Neuronal stem cell (in vitro differentiated cells): Measurements from ENCODE around the gene VSTM2L.
A peak's percentile ranks its signal among the peaks of the same experiment; 100 is the strongest.

Experiments used
- DNase-seq: peaks from one replicate; pipeline ENCODE4 v3.0.0-alpha.2; 2013; ENCODE audit warnings: low spot score
- H2AFZ ChIP-seq: one replicate; pipeline ENCODE4 v1.6.1; 2013; ENCODE audit warnings: mild to moderate bottlenecking, low read length, inconsistent platforms
- H2AK5ac ChIP-seq: 2 replicates; pipeline ENCODE4 v1.6.1; 2013; ENCODE audit warnings: low read depth, mild to moderate bottlenecking, inconsistent platforms, low read length, moderate library complexity, mixed read lengths
- H2BK120ac ChIP-seq: 2 replicates; pipeline ENCODE4 v1.6.1; 2013; ENCODE audit warnings: low read depth, mild to moderate bottlenecking, inconsistent platforms, low read length, moderate library complexity, mixed read lengths
- H2BK12ac ChIP-seq: one replicate; pipeline ENCODE4 v1.6.1; 2013; ENCODE audit warnings: low read length, inconsistent platforms
- H2BK15ac ChIP-seq: 2 replicates; pipeline ENCODE4 v1.6.1; 2013; ENCODE audit warnings: mild to moderate bottlenecking, low read length, inconsistent platforms, mixed read lengths
- H2BK5ac ChIP-seq: one replicate; pipeline ENCODE4 v1.6.1; 2013; ENCODE audit warnings: inconsistent platforms, mild to moderate bottlenecking, low read length, moderate library complexity
- H3K14ac ChIP-seq: one replicate; pipeline ENCODE4 v1.6.1; 2013; ENCODE audit warnings: low read length, inconsistent platforms
- H3K18ac ChIP-seq: 2 replicates; pipeline ENCODE4 v1.6.1; 2013; ENCODE audit warnings: low read length, inconsistent platforms
- H3K23ac ChIP-seq: 2 replicates; pipeline ENCODE4 v1.6.1; 2013; ENCODE audit warnings: low read depth, mild to moderate bottlenecking, mixed read lengths, low read length, inconsistent platforms; ENCODE audit not compliant: poor library complexity
- H3K27ac ChIP-seq: replicated peaks from 3 replicates; pipeline ENCODE4 v1.5.1; 2013; ENCODE audit warnings: low read length, inconsistent platforms
- H3K27me3 ChIP-seq, 3 experiments: 2 replicates each; pipeline ENCODE4 v1.6.1; 2013; ENCODE audit warnings: low read length in 3 of 3, mild to moderate bottlenecking in 2 of 3, inconsistent platforms in 1 of 3, low read depth in 1 of 3, mixed read lengths in 1 of 3, moderate library complexity in 1 of 3; ENCODE audit not compliant: control insufficient read depth in 3 of 3, insufficient read depth in 3 of 3
- H3K36me3 ChIP-seq, 2 donors: replicated peaks in 1 of 2; 2 replicates each; pipeline ENCODE4 v1.6.1; 2013; ENCODE audit warnings: low read length in 2 of 2; ENCODE audit not compliant: control insufficient read depth in 2 of 2, insufficient read depth in 2 of 2
- H3K4ac ChIP-seq: 2 replicates; pipeline ENCODE4 v1.6.1; 2013; ENCODE audit warnings: inconsistent platforms, mild to moderate bottlenecking, low read length, moderate library complexity
- H3K4me1 ChIP-seq, 2 donors: 1 replicate in 1 of 2; 2 replicates in 1 of 2; pipeline ENCODE4 v1.6.1; 2013; ENCODE audit warnings: low read length in 2 of 2, low read depth in 1 of 2; ENCODE audit not compliant: control insufficient read depth in 2 of 2, insufficient read depth in 1 of 2
- H3K4me2 ChIP-seq: one replicate; pipeline ENCODE4 v1.6.1; 2013; ENCODE audit warnings: mild to moderate bottlenecking, low read length, inconsistent platforms; ENCODE audit not compliant: insufficient read depth, poor library complexity, severe bottlenecking
- H3K4me3 ChIP-seq, 2 donors: 2 replicates each; pipeline ENCODE4 v1.5.1; 2013; ENCODE audit warnings: low read length in 2 of 2, mild to moderate bottlenecking in 2 of 2, inconsistent platforms in 1 of 2, moderate library complexity in 1 of 2
- H3K79me1 ChIP-seq: one replicate; pipeline ENCODE4 v1.6.1; 2013; ENCODE audit warnings: low read depth, mild to moderate bottlenecking, inconsistent platforms, low read length, moderate library complexity
- H3K9ac ChIP-seq: one replicate; pipeline ENCODE4 v1.6.1; 2013; ENCODE audit warnings: mild to moderate bottlenecking, low read depth, low read length, inconsistent platforms; ENCODE audit not compliant: poor library complexity
- H3K9me3 ChIP-seq, 2 donors: replicated peaks in 1 of 2; 2 replicates each; pipeline versions ENCODE3 to v1.6.1; 2013; ENCODE audit warnings: low read length in 2 of 2, mild to moderate bottlenecking in 2 of 2, inconsistent platforms in 1 of 2, low read depth in 1 of 2, mixed read lengths in 1 of 2, moderate library complexity in 1 of 2; ENCODE audit not compliant: control insufficient read depth in 2 of 2, insufficient read depth in 1 of 2
- H4K8ac ChIP-seq: one replicate; pipeline ENCODE4 v1.6.1; 2013; ENCODE audit warnings: low read depth, mild to moderate bottlenecking, inconsistent platforms, low read length, moderate library complexity
- H4K91ac ChIP-seq: one replicate; pipeline ENCODE4 v1.6.1; 2013; ENCODE audit warnings: low read length, low read depth, mild to moderate bottlenecking, inconsistent platforms; ENCODE audit not compliant: poor library complexity
- WGBS, 2 donors: extraction: QIAGEN DNeasy Blood & Tissue Kit; methylation state at CpG; one replicate each; pipeline ENCODE4 v1.1.7; 2013; ENCODE audit warnings: missing lambda C conversion rate in 2 of 2, mixed read lengths in 1 of 2; ENCODE audit not compliant: insufficient read length in 2 of 2, insufficient replicate concordance in 1 of 2; ENCODE audit errors: extremely low coverage in 2 of 2; 5-methylcytosine and 5-hydroxymethylcytosine counted together

The VSTM2L gene

DNA sequence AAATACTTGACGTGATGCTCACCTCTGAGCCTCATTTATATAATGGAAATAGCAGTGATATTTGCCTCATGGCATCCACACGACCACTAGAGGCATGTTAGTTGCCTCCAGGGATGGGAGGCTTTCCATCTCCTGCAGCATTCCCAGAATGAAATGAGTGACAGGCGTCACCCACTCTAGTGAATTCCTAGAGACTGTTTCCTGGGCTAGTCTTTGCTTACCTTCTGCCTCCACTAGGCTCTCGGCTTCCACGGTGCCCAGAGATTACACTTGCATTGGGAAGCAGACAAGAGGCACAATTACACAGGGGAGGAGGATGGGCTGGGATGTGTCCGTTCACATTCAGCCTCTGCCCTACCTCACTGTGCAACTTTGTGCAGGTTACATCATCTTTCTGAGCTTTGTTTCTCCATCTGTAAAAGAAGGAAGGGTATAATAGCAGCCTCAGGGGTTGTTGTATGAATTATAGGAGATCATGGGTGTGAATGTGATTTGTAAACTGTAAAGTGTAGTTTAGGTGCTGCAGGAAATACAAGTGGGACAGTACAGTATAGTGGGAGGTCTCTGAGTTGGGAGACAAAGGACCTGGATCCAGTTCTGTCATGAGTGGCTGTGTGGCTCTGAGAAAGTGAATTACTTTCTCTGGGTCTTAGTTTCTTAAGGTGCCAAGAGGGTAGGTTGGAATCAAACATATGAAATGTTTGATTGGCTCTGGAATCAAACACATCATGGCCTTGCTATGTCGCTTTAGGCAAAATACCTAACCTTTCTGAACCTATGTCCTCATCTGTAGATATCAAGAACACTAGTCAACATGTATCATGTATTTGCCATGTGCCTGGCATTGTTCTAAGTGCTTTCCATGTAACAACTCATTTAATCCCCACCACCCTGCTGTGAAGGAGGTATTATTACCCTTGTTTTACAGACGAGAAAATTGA is 3.6 kb upstream of the VSTM2L start:
- no peak overlapping the region for H2BK12ac ChIP-seq
- H3K18ac ChIP-seq, result no peak overlapping the region
- no peaks in the 10 kb centered on the region for H3K79me1 ChIP-seq
- peaks cover 0 to 7% of the 10 kb centered on the region in 2 donors for H3K4me1 ChIP-seq
- H4K91ac ChIP-seq, result no peak overlapping the region
- no peak overlapping the region for H3K4me2 ChIP-seq
- no peak overlapping the region for H4K8ac ChIP-seq
- WGBS, 2 donors, result no CpG with 5 or more reads among the region's 8 CpGs
- H3K4me3 ChIP-seq, result no peak overlapping the region
- no peak overlapping the region for H2BK5ac ChIP-seq
- no peaks in the 10 kb centered on the region for H3K9me3 ChIP-seq
- H3K36me3 ChIP-seq, result no peaks in the 10 kb centered on the region
- no peak overlapping the region for H2BK120ac ChIP-seq
- no peak overlapping the region for H3K27ac ChIP-seq
- H3K4ac ChIP-seq, result no peak overlapping the region
- DNase-seq, result no peak
- H2BK15ac ChIP-seq, result no peak overlapping the region
- no peak overlapping the region for H3K23ac ChIP-seq
- H3K27me3 ChIP-seq, result peaks cover 0 to 12% (median 0%) of the 10 kb centered on the region in 3 experiments
- no peak overlapping the region for H2AK5ac ChIP-seq
- H2AFZ ChIP-seq, result no peak overlapping the region
- no peak overlapping the region for H3K9ac ChIP-seq
- H3K14ac ChIP-seq, result no peak overlapping the region

DNA sequence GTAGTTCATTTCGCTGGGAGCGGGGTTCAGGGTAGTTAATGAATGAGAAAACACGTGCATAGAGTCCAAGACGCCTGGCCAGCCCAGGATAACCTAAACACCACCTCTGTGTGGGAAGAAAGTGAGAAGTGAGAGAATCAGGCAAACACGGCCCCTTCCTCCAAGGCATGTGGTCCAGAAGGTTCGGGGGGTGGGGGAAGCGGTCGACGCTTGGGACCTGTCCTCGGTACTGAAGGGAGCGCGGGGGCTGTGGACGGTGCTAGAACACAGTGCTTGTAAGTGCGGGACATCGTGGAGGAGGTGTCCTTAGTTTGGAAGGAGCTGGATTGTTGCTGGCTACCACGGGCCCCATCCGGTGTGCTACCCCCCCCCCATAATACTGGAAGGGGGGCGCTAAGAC is 1.7 kb upstream of the VSTM2L start:
- no peak for DNase-seq
- Histone ChIP-seq H3K4me1 (peaks cover 7 to 10% of the 10 kb centered on the region in 2 donors), H2BK5ac (no peak overlapping the region)

DNA sequence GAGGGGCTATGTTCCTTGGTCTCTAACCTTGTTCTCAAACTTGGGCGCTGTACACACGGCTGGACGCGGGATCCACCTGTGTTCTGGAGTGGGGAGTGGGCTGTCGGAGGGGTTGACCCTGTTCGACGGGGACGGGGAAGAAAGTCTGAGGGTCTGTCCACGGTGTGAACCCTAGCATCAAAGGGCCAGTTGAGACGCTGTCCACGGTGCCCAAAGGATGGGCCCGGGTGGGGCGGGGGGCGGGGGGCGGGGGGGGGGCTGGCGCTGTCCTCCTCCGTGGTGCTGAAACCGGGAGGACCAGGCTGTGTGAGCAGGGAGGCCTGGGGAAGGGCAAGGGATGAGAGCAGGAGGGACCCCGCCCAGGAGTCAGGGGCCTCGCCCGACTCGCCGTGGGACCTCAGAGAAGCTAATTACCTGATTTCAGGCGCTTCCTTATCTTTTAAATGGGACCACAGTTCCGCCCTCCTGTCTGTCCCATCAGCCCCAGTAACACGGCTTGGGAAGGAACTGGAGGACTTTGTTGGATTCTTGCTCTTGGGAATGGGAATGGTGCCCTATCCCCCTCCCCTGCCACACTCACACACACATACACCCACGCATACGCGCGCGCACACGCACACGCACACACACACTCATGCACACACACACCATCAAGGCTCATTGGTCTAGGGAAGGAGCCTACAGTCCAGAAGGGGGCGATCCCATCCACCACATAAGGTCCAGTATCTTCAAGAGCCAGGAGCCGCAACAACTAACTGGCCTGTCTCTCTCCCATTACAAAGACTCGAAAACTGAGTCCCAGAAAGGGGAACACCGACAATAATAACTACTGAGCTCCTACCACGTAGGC is 1.0 kb upstream of the VSTM2L start:
- Histone ChIP-seq H3K4me2 (peak overlapping the region; percentile 82), H3K23ac (no peak overlapping the region), H2BK12ac (no peak overlapping the region), H3K27ac (no peak overlapping the region), H3K4me1 (peaks cover 6 to 16% of the 10 kb centered on the region in 2 donors), H3K79me1 (no peaks in the 10 kb centered on the region), H4K8ac (no peak overlapping the region), H3K14ac (no peak overlapping the region), H4K91ac (no peak overlapping the region), H3K9ac (no peak overlapping the region), H3K36me3 (no peaks in the 10 kb centered on the region), H2AK5ac (no peak overlapping the region), H3K9me3 (no peaks in the 10 kb centered on the region), H2BK120ac (no peak overlapping the region), H3K27me3 (peaks cover 0 to 12% (median 0%) of the 10 kb centered on the region in 3 experiments), H3K4ac (no peak overlapping the region), H3K18ac (peak overlapping the region; percentile 27), H2BK5ac (no peak overlapping the region), H2BK15ac (no peak overlapping the region), H2AFZ (no peak overlapping the region), H3K4me3 (peak overlapping the region; percentile 45 to 66)
- no CpG with 5 or more reads among the region's 38 CpGs for WGBS, 2 donors
- DNase-seq, result no peak

More for the DNA sequence above, 1.7 kb upstream of the VSTM2L start:
- Histone ChIP-seq H3K9ac (no peak overlapping the region), H3K79me1 (no peaks in the 10 kb centered on the region), H3K27ac (no peak overlapping the region), H3K23ac (no peak overlapping the region), H3K4ac (no peak overlapping the region), H3K14ac (no peak overlapping the region), H3K36me3 (no peaks in the 10 kb centered on the region), H3K4me2 (no peak overlapping the region), H4K91ac (no peak overlapping the region), H2BK12ac (no peak overlapping the region), H2AK5ac (no peak overlapping the region), H3K9me3 (no peaks in the 10 kb centered on the region), H2BK120ac (no peak overlapping the region), H3K18ac (no peak overlapping the region), H3K27me3 (peaks cover 0 to 12% (median 0%) of the 10 kb centered on the region in 3 experiments), H4K8ac (no peak overlapping the region), H3K4me3 (no peak overlapping the region), H2BK15ac (no peak overlapping the region), H2AFZ (no peak overlapping the region)
- WGBS, 2 donors, result no CpG with 5 or more reads among the region's 18 CpGs
